Tibial nerve (tissue), 4 donors: ENCODE results near the gene FAM117A. TPM values are rescaled to one million over a fixed set of nuclear protein-coding genes. Genes with fewer than 3 reads are reported as not detected.

Experiments used
- DNase-seq, 2 donors: peaks; one replicate each; pipeline ENCODE4 v3.0.0-alpha.2; 2019; ENCODE audit warnings: low spot score in 2 of 2
- H3K27ac ChIP-seq, 4 donors: fragments of 200-600 bp; sonication (generic) in 3 of 4; one replicate each; pipeline ENCODE4 v1.5.1; 2017 to 2019; ENCODE audit warnings: mild to moderate bottlenecking in 1 of 4
- H3K27me3 ChIP-seq, 2 donors: fragments of 200-600 bp; sonication (generic) in 1 of 2; one replicate each; pipeline versions ENCODE4 v1.5.1 to v1.6.0; 2017 to 2019
- H3K36me3 ChIP-seq, 3 donors: fragments of 200-600 bp; sonication (generic); one replicate each; pipeline ENCODE4 v1.5.1; 2018 to 2019
- H3K4me1 ChIP-seq, 4 donors: fragments of 200-600 bp; sonication (generic) in 3 of 4; one replicate each; pipeline ENCODE4 v1.5.1; 2017 to 2019
- H3K4me3 ChIP-seq, 4 donors: fragments of 200-600 bp; sonication (generic) in 3 of 4; one replicate each; pipeline ENCODE4 v1.5.1; 2017 to 2019; ENCODE audit warnings: mild to moderate bottlenecking in 1 of 4, moderate library complexity in 1 of 4
- H3K9me3 ChIP-seq, 4 donors: fragments of 200-600 bp; sonication (generic) in 3 of 4; one replicate each; pipeline ENCODE4 v1.5.1; 2017 to 2019
- CTCF ChIP-seq, 5 experiments: fragments of 200-600 bp in 3 of 5; fragments of 450-650 bp in 2 of 5; sonication (generic) in 3 of 5; IDR thresholded peaks; one replicate each; pipeline ENCODE4 v1.5.1; 2016 to 2019; ENCODE audit warnings: antibody characterized with exemption in 5 of 5, mild to moderate bottlenecking in 3 of 5, moderate library complexity in 2 of 5
- EP300 ChIP-seq, 2 donors: sonication (generic); formaldehyde crosslinking; IDR thresholded peaks; one replicate each; pipeline ENCODE4 v1.6.1; 2017; ENCODE audit warnings: antibody characterized with exemption in 2 of 2, mild to moderate bottlenecking in 1 of 2
- POLR2A ChIP-seq, 2 donors: fragments of 450-650 bp; IDR thresholded peaks; one replicate each; pipeline ENCODE4 v1.6.1; 2017; ENCODE audit warnings: antibody characterized with exemption in 2 of 2, mild to moderate bottlenecking in 2 of 2, moderate library complexity in 2 of 2
- WGBS, 2 donors: methylation state at CpG; one replicate each; pipeline ENCODE4 v1.1.5; 2018; 5-methylcytosine and 5-hydroxymethylcytosine counted together
- total RNA-seq, 4 donors: library from RNA; depleted of rRNA; stranded (reverse); fragments of >200 nt; gene quantifications; one replicate each; pipeline ENCODE4 v1.1.0, GENCODE V29; 2016

Gene FAM117A
- total RNA-seq, 4 donors from 2014 or later: 12.9 to 23.1 (median 18.3) TPM

- Histone ChIP-seq H3K9me3 (no peaks in the 10 kb centered on the region), H3K36me3 (peaks cover 2 to 51% (median 19%) of the 10 kb centered on the region in 3 donors), H3K4me3 (peak overlapping the region; percentile 85 to 98 (median 92)), H3K4me1 (peaks cover 0 to 44% (median 19%) of the 10 kb centered on the region in 4 donors), H3K27ac (peak overlapping the region; percentile 85 to 98 (median 90)), H3K27me3 (no peaks in the 10 kb centered on the region)
- no peak for TF ChIP-seq CTCF (IDR thresholded peaks at IDR 0.05)
- TF ChIP-seq POLR2A (IDR thresholded peaks at IDR 0.05): no peak
- TF ChIP-seq EP300 (IDR thresholded peaks at IDR 0.05): no peak
- 1 to 2% methylated on average over 12 of the region's 12 CpGs for WGBS, 2 donors
- no peak for DNase-seq
Measured at GRCh38 chr17:49707246-49707607, 56.7 kb downstream of the FAM117A start.

GRCh38 chr17:49705254-49705653 lies 58.7 kb downstream of the FAM117A start:
- no peak for DNase-seq
- Histone ChIP-seq H3K9me3 (no peaks in the 10 kb centered on the region), H3K4me3 (no peak overlapping the region), H3K27me3 (no peaks in the 10 kb centered on the region), H3K4me1 (peaks cover 0 to 44% (median 19%) of the 10 kb centered on the region in 4 donors), H3K36me3 (peaks cover 2 to 55% (median 15%) of the 10 kb centered on the region in 3 donors), H3K27ac (no peak overlapping the region)
- no peak for TF ChIP-seq CTCF (IDR thresholded peaks at IDR 0.05)
- no peak for TF ChIP-seq EP300 (IDR thresholded peaks at IDR 0.05)
- TF ChIP-seq POLR2A (IDR thresholded peaks at IDR 0.05): no peak

GRCh38 chr17:49703557-49704277 lies 60.2 kb downstream of the FAM117A start:
- Histone ChIP-seq H3K4me3 (no peak overlapping the region), H3K27ac (no peak overlapping the region), H3K4me1 (peaks cover 0 to 37% (median 15%) of the 10 kb centered on the region in 4 donors), H3K36me3 (peaks cover 2 to 69% (median 16%) of the 10 kb centered on the region in 3 donors), H3K9me3 (no peaks in the 10 kb centered on the region), H3K27me3 (no peaks in the 10 kb centered on the region)
- TF ChIP-seq POLR2A (IDR thresholded peaks at IDR 0.05) (no peak), CTCF (IDR thresholded peaks at IDR 0.05) (peak in 3 of 5 experiments; percentile 12 to 29 (median 29))
- 62 to 64% methylated on average over 6 of the region's 6 CpGs for WGBS, 2 donors
- no peak for DNase-seq

- no peak for DNase-seq
- H3K36me3 ChIP-seq: peaks cover 2 to 69% (median 16%) of the 10 kb centered on the region in 3 donors
- no peaks in the 10 kb centered on the region for H3K27me3 ChIP-seq
- H3K4me3 ChIP-seq: no peak overlapping the region
- H3K9me3 ChIP-seq: no peaks in the 10 kb centered on the region
- TF ChIP-seq CTCF (IDR thresholded peaks at IDR 0.05): no peak
- TF ChIP-seq EP300 (IDR thresholded peaks at IDR 0.05): no peak
- no peak for TF ChIP-seq POLR2A (IDR thresholded peaks at IDR 0.05)
- 70 to 77% methylated on average over 6 of the region's 6 CpGs for WGBS, 2 donors
- no peak overlapping the region for H3K27ac ChIP-seq
- H3K4me1 ChIP-seq: peaks cover 0 to 17% (median 0%) of the 10 kb centered on the region in 4 donors
Measured at GRCh38 chr17:49700960-49701359, 63.0 kb downstream of the FAM117A start.

GRCh38 chr17:49699966-49700575 lies 63.9 kb downstream of the FAM117A start:
- TF ChIP-seq EP300 (IDR thresholded peaks at IDR 0.05): no peak
- no peak for TF ChIP-seq POLR2A (IDR thresholded peaks at IDR 0.05)
- no peak for TF ChIP-seq CTCF (IDR thresholded peaks at IDR 0.05)
- WGBS, 2 donors: 55 to 73% methylated on average over 8 of the region's 8 CpGs
- H3K9me3 ChIP-seq: no peaks in the 10 kb centered on the region
- H3K4me1 ChIP-seq: peaks cover 0 to 12% (median 3%) of the 10 kb centered on the region in 4 donors
- DNase-seq: no peak
- H3K4me3 ChIP-seq: no peak overlapping the region
- H3K27ac ChIP-seq: no peak overlapping the region
- no peaks in the 10 kb centered on the region for H3K27me3 ChIP-seq
- H3K36me3 ChIP-seq: peaks cover 2 to 62% (median 16%) of the 10 kb centered on the region in 3 donors
